PC-3 (cell line): ENCODE measurements around the gene GSTA2. TPM values are rescaled to one million over a fixed set of nuclear protein-coding genes. Genes with fewer than 3 reads are reported as not detected.
"Not testable (repeated sequence)": the region's sequence is repeated elsewhere in the genome, so short reads cannot be mapped to it uniquely, and the experiment has no call there.

Source experiments
- ATAC-seq: fragments of 200-7000 bp; cut with Tn5 transposase; 2 replicates; pipeline ENCODE4 v1.9.1; 2020; ENCODE audit warnings: mild to moderate bottlenecking, moderate library complexity
- BruUV-seq: library from RNA; stranded (reverse); fragments of 400-500 nt; replicated peaks from 2 replicates; lab custom pipeline; 2021; lab: Mats Ljungman, UMichigan
- CTCF ChIA-PET: fragments of 300-600 bp; sonication (Branson Sonifier 250); formaldehyde crosslinking; loops from one replicate; lab custom pipeline; 2022; ENCODE audit warnings: antibody characterized with exemption; lab: Charles Lee
- POLR2A ChIA-PET: fragments of 300-600 bp; sonication (Branson Sonifier 250); formaldehyde crosslinking; loops from one replicate; lab custom pipeline; 2022; ENCODE audit warnings: antibody characterized with exemption; ENCODE audit not compliant: unreplicated experiment; lab: Charles Lee
- DNase-seq: peaks from one replicate; pipeline ENCODE4 v3.0.0-alpha.2; 2015
- H2AFZ ChIP-seq: fragments of 300-600 bp; sonication (generic); 2 replicates; pipeline ENCODE4 v1.6.0; 2016; ENCODE audit warnings: antibody characterized with exemption, low read length
- H3F3A ChIP-seq: fragments of 300-600 bp; sonication (generic); one replicate; pipeline ENCODE4 v1.6.0; 2017; ENCODE audit warnings: antibody characterized with exemption, low read length, control low read depth, mild to moderate bottlenecking; ENCODE audit not compliant: unreplicated experiment
- H3K27ac ChIP-seq: fragments of 300-600 bp; sonication (generic); 2 replicates; pipeline ENCODE4 v1.5.1; 2016; ENCODE audit warnings: mild to moderate bottlenecking, low read length
- H3K27me3 ChIP-seq: fragments of 300-600 bp; sonication (generic); 2 replicates; pipeline ENCODE4 v1.6.1; 2016; ENCODE audit warnings: low read length, mixed read lengths
- H3K36me3 ChIP-seq: fragments of 300-600 bp; sonication (generic); 2 replicates; pipeline ENCODE4 v1.6.1; 2016; ENCODE audit warnings: low read depth, mixed run types, low read length, mixed read lengths
- H3K4me1 ChIP-seq: fragments of 300-600 bp; sonication (generic); 2 replicates; pipeline ENCODE4 v1.5.1; 2016; ENCODE audit warnings: low read length; ENCODE audit not compliant: insufficient read depth
- H3K4me2 ChIP-seq: fragments of 300-600 bp; sonication (generic); 2 replicates; pipeline ENCODE4 v1.6.0; 2016; ENCODE audit warnings: low read length
- H3K4me3 ChIP-seq: fragments of 300-600 bp; sonication (generic); 2 replicates; pipeline ENCODE4 v1.5.1; 2016; ENCODE audit warnings: mild to moderate bottlenecking, low read length, mixed read lengths
- H3K79me2 ChIP-seq: fragments of 300-600 bp; sonication (generic); 2 replicates; pipeline ENCODE4 v1.6.1; 2017; ENCODE audit warnings: low read length, mixed read lengths
- H3K9ac ChIP-seq: fragments of 300-600 bp; sonication (generic); 2 replicates; pipeline ENCODE4 v1.6.0; 2016; ENCODE audit warnings: mild to moderate bottlenecking, low read length
- H3K9me2 ChIP-seq: fragments of 300-600 bp; sonication (generic); replicated peaks from 2 replicates; pipeline ENCODE4 v1.6.1; 2016; ENCODE audit warnings: mixed run types, low read length, mixed read lengths
- H3K9me3 ChIP-seq: fragments of 300-600 bp; sonication (generic); 2 replicates; pipeline ENCODE4 v1.6.1; 2016; ENCODE audit warnings: low read length, mixed read lengths
- H4K20me1 ChIP-seq: fragments of 300-600 bp; sonication (generic); 2 replicates; pipeline ENCODE4 v1.6.1; 2016; ENCODE audit warnings: low read length, mixed read lengths
- EZH2 ChIP-seq: fragments of 300-600 bp; sonication (generic); IDR thresholded peaks from one replicate; pipeline ENCODE4 v1.6.1; 2017; ENCODE audit warnings: antibody characterized with exemption, mild to moderate bottlenecking, low read length; ENCODE audit not compliant: unreplicated experiment
- EZH2phosphoT487 ChIP-seq: fragments of 300-600 bp; sonication (generic); IDR thresholded peaks from 2 replicates; pipeline ENCODE4 v1.6.1; 2018; ENCODE audit warnings: mild to moderate bottlenecking, antibody characterized with exemption, low read length, borderline replicate concordance
- intact Hi-C: fragments of 100-400 bp; cut with micrococcal nuclease; formaldehyde crosslinking; loops from 2 replicates; pipeline ENCODE4 v1.9.0; 2023
- total RNA-seq: library from RNA; depleted of rRNA; stranded (reverse); fragments of >200 nt; gene quantifications from 2 replicates; pipeline ENCODE4 v1.2.3, GENCODE V29; 2014
- TF ChIP-seq, protein P1 (sequence below): fragments of 300-600 bp; sonication (generic); conservative IDR thresholded peaks from 2 replicates; pipeline ENCODE4 v1.5.1; 2017; ENCODE audit warnings: antibody characterized with exemption, low read depth, mild to moderate bottlenecking, low read length

GSTA2 gene
- total RNA-seq, 1 experiment from 2014 or later: not detected

- no peaks in the 10 kb centered on the region for H3F3A ChIP-seq
- ChIA-PET POLR2A (no interaction called here), CTCF (no interaction called here)
- intact Hi-C loops: no loop called here
- no peaks in the 10 kb centered on the region for H3K9me2 ChIP-seq
- DNase-seq: no peak
- no peaks in the 10 kb centered on the region for H3K79me2 ChIP-seq
- H3K27me3 ChIP-seq: no peaks in the 10 kb centered on the region
- TF ChIP-seq, protein P1, sequence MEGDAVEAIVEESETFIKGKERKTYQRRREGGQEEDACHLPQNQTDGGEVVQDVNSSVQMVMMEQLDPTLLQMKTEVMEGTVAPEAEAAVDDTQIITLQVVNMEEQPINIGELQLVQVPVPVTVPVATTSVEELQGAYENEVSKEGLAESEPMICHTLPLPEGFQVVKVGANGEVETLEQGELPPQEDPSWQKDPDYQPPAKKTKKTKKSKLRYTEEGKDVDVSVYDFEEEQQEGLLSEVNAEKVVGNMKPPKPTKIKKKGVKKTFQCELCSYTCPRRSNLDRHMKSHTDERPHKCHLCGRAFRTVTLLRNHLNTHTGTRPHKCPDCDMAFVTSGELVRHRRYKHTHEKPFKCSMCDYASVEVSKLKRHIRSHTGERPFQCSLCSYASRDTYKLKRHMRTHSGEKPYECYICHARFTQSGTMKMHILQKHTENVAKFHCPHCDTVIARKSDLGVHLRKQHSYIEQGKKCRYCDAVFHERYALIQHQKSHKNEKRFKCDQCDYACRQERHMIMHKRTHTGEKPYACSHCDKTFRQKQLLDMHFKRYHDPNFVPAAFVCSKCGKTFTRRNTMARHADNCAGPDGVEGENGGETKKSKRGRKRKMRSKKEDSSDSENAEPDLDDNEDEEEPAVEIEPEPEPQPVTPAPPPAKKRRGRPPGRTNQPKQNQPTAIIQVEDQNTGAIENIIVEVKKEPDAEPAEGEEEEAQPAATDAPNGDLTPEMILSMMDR: no peak
- TF ChIP-seq EZH2phosphoT487 (no peak), EZH2 (no peak)
- no peaks in the 10 kb centered on the region for H3K9me3 ChIP-seq
- no peak for ATAC-seq
- H3K9ac ChIP-seq: no peak overlapping the region
- BruUV-seq: no TSS peak
- no peaks in the 10 kb centered on the region for H4K20me1 ChIP-seq
- H2AFZ ChIP-seq: no peak overlapping the region
- no peak overlapping the region for H3K4me3 ChIP-seq
- no peaks in the 10 kb centered on the region for H3K4me1 ChIP-seq
- H3K27ac ChIP-seq: no peak overlapping the region
- H3K36me3 ChIP-seq: no peaks in the 10 kb centered on the region
- no peak overlapping the region for H3K4me2 ChIP-seq
Observed at GRCh38 chr6:52779237-52779636, 16.0 kb upstream of the GSTA2 start.

DNA sequence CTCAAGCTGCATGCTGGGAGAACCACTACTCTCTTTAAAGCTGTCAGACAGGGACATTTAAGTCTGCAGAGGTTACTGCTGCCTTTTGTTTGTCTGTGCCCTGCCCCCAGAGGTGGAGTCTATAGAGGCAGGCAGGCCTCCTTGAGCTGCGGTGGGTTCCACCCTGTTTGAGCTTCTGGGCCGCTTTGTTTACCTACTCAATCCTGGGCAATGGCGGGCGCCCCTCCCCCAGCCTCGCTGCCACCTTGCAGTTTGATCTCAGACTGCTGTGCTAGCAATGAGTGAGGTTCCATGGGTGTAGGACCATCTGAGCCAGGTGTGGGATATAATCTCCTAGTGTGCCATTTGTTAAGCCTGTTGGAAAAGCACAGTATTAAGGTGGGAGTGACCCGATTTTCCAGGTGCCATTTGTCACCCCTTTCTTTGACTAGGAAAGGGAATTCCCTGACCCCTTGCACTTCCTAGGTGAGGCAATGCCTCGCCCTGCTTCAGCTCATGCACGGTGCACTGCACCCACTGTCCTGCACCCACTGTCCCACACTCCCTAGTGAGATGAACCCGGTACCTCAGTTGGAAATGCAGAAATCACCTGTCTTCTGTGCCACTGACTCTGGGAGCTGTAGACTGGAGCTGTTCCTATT lies 13.6 kb upstream of the GSTA2 start:
- H3K4me3 ChIP-seq, POLR2A ChIA-PET, H3K27me3 ChIP-seq, CTCF ChIA-PET, H4K20me1 ChIP-seq, H3F3A ChIP-seq, H3K9ac ChIP-seq, H2AFZ ChIP-seq, H3K27ac ChIP-seq, H3K36me3 ChIP-seq, H3K4me1 ChIP-seq, H3K9me2 ChIP-seq, DNase-seq, H3K4me2 ChIP-seq, intact Hi-C loops, BruUV-seq, ATAC-seq, H3K9me3 ChIP-seq, H3K79me2 ChIP-seq: not testable (repeated sequence)

DNA sequence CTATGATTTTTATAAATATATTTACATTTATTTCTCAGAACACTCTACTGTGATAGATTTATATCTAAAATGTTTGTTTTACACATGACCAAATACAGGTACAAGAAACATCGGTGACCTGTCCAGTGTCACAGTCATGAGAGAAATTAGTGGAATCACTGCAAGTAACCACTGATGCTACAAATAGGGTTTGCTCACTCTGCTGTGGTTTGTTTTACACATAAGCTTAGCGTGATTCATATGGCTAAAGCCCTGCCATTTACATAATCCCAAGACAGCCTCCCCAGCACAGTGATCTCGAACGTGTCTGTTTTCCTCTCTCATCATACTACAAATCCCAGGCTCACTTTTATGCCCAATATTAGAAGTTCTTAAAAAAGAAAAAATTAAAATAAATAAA lies 6.1 kb upstream of the GSTA2 start:
- BruUV-seq, H2AFZ ChIP-seq, H3K9me3 ChIP-seq, H3K9ac ChIP-seq, H3K4me2 ChIP-seq, H3K4me3 ChIP-seq, H3K27ac ChIP-seq, H3K27me3 ChIP-seq, intact Hi-C loops, H3K9me2 ChIP-seq, POLR2A ChIA-PET, H4K20me1 ChIP-seq, H3K79me2 ChIP-seq, H3F3A ChIP-seq, H3K4me1 ChIP-seq, H3K36me3 ChIP-seq: not testable (repeated sequence)
- CTCF ChIA-PET: interaction anchor here (1.1 kb wide), 1 partner anchor 45 kb away, joined by 9 read pairs; no protein-coding TSS in a partner anchor
- ATAC-seq (peak; percentile 84), DNase-seq (peak; percentile 44)

DNA sequence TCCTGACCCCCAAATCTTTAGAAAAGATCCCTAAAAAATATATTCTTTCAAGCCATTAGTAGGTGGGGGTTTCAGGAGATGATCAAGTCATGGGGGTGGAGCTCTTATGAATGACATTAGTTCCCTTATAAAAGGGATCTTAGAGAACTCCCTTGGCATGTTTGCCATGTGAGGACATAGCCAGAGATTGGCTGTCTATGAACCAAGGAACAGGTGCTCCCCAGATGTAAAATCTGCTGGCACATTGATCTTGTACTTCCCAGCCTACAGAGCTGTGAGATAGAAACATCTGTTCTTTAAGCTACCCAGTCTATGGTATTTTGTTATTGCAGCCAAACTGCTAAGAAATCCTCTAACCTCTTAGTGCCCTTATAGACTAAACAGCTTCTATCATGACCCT lies 4.4 kb upstream of the GSTA2 start:
- H3K4me2 ChIP-seq, H3F3A ChIP-seq, intact Hi-C loops, H2AFZ ChIP-seq, H3K9me2 ChIP-seq, H3K9ac ChIP-seq, H3K27me3 ChIP-seq, CTCF ChIA-PET, DNase-seq, BruUV-seq, H3K4me3 ChIP-seq, H3K79me2 ChIP-seq, H3K36me3 ChIP-seq, ATAC-seq, POLR2A ChIA-PET, H4K20me1 ChIP-seq, H3K27ac ChIP-seq, H3K9me3 ChIP-seq, H3K4me1 ChIP-seq: not testable (repeated sequence)

DNA sequence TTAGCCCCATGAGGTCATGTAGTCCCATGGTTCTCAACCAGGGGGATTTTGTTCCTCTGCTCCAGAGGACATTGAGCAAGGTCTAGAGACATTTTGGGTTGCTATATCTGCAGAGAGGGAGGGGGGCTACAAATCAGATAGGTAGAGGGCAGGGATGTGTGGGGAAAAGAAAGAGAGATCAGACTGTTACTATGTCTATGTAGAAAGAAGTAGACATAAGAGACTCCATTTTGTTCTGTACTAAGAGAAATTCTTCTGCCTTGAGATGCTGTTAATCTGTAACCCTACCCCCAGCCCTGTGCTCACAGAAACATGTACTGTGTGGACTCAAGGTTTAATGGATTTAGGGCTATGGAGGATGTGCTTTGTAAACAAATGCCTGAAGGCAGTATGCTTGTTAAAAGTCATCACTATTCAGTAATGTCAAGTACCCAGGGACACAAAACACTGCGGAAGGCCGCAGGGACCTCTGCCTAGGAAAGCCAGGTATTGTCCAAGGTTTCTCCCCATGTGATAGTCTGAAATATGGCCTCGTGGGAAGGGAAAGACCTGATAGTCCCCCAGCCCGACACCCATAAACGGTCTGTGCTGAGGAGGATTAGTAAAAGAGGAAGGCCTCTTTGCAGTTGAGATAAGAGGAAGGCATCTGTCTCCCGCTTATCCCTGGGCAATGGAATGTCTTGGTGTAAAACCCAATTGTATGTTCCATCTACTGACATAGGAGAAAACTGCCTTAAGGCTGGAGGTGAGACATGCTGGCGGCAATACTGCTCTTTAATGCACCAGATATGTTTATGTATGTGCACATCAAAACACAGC lies 1.4 kb downstream of the GSTA2 start:
- ATAC-seq, intact Hi-C loops: not testable (repeated sequence)

More for the DNA sequence above, 1.4 kb downstream of the GSTA2 start:
- H3K9ac ChIP-seq, H3K79me2 ChIP-seq, H3K9me2 ChIP-seq, CTCF ChIA-PET, BruUV-seq, H2AFZ ChIP-seq, H3K27me3 ChIP-seq, H3K4me3 ChIP-seq, H3K36me3 ChIP-seq, H3K27ac ChIP-seq, H3F3A ChIP-seq, POLR2A ChIA-PET, H3K9me3 ChIP-seq, H3K4me2 ChIP-seq, H4K20me1 ChIP-seq, H3K4me1 ChIP-seq, DNase-seq: not testable (repeated sequence)
